ENCODE data around the gene EPHA7. TPM values are rescaled to one million over a fixed set of nuclear protein-coding genes. Genes with fewer than 3 reads are reported as not detected.

Gene EPHA7
- total RNA-seq, 2 experiments from 2014 or later: not detected

GRCh38 chr6:93392797-93393196 is 26.6 kb downstream of the EPHA7 start:
- Histone ChIP-seq H3K4me3 (ENCODE audit: low read length) (no peak overlapping the region), H3K4me1 (ENCODE audit: insufficient read depth, low read length) (no peaks in the 10 kb centered on the region), H3K9me3 (ENCODE audit: control insufficient read depth in 1 of 2, insufficient read depth in 1 of 2, low read length in 2 of 2) (no peaks in the 10 kb centered on the region), H3K27me3 (ENCODE audit: control insufficient read depth in 1 of 2, insufficient read depth in 2 of 2, low read length in 2 of 2) (no peaks in the 10 kb centered on the region), H3K27ac (ENCODE audit: low read depth in 1 of 2, low read length in 2 of 2) (no peak overlapping the region), H3K36me3 (ENCODE audit: insufficient read depth, low read length) (no peaks in the 10 kb centered on the region)
- Mint-ChIP-seq H3K27me3 (no peaks in the 10 kb centered on the region), H3K9me3 (no peaks in the 10 kb centered on the region), H3K36me3 (ENCODE audit: low read depth) (no peaks in the 10 kb centered on the region), H3K4me1 (ENCODE audit: low read depth) (no peaks in the 10 kb centered on the region), H3K27ac (no peak overlapping the region), H3K4me3 (no peak overlapping the region)
- ATAC-seq (ENCODE audit: poor library complexity): no peak
- no peak for DNase-seq
- intact Hi-C loops (cut with DNase I, micrococcal nuclease): no loop called here
- TF ChIP-seq CTCF (IDR thresholded peaks at IDR 0.05): no peak
- ChIA-PET POLR2A (no interaction called here), CTCF (no interaction called here)

- peaks cover 6% of the 10 kb centered on the region for H3K9me3 Mint-ChIP-seq
- H3K27me3 ChIP-seq (ENCODE audit: control insufficient read depth in 1 of 2, insufficient read depth in 2 of 2, low read length in 2 of 2): no peaks in the 10 kb centered on the region
- no peaks in the 10 kb centered on the region for H3K9me3 ChIP-seq (ENCODE audit: control insufficient read depth in 1 of 2, insufficient read depth in 1 of 2, low read length in 2 of 2)
- no peak overlapping the region for H3K4me3 ChIP-seq (ENCODE audit: low read length)
- H3K27me3 Mint-ChIP-seq: no peaks in the 10 kb centered on the region
- POLR2A ChIA-PET: no interaction called here
- H3K4me1 ChIP-seq (ENCODE audit: insufficient read depth, low read length): no peaks in the 10 kb centered on the region
- no peak overlapping the region for H3K27ac Mint-ChIP-seq
- DNase-seq: no peak
- CTCF ChIA-PET: no interaction called here
- no peaks in the 10 kb centered on the region for H3K4me1 Mint-ChIP-seq (ENCODE audit: low read depth)
- TF ChIP-seq CTCF (IDR thresholded peaks at IDR 0.05): no peak
- H3K36me3 Mint-ChIP-seq (ENCODE audit: low read depth): no peaks in the 10 kb centered on the region
- no peak overlapping the region for H3K27ac ChIP-seq (ENCODE audit: low read depth in 1 of 2, low read length in 2 of 2)
- H3K36me3 ChIP-seq (ENCODE audit: insufficient read depth, low read length): no peaks in the 10 kb centered on the region
- no peak overlapping the region for H3K4me3 Mint-ChIP-seq
- ATAC-seq (ENCODE audit: poor library complexity): no peak
- intact Hi-C loops (cut with DNase I, micrococcal nuclease): no loop called here
Observed at GRCh38 chr6:93391965-93392364, 27.4 kb downstream of the EPHA7 start.

- no peak for DNase-seq
- peaks cover 6% of the 10 kb centered on the region for H3K9me3 Mint-ChIP-seq
- TF ChIP-seq CTCF (IDR thresholded peaks at IDR 0.05): no peak
- no peaks in the 10 kb centered on the region for H3K27me3 ChIP-seq (ENCODE audit: control insufficient read depth in 1 of 2, insufficient read depth in 2 of 2, low read length in 2 of 2)
- ChIA-PET POLR2A (no interaction called here), CTCF (no interaction called here)
- no peaks in the 10 kb centered on the region for H3K4me1 ChIP-seq (ENCODE audit: insufficient read depth, low read length)
- H3K4me1 Mint-ChIP-seq (ENCODE audit: low read depth): no peaks in the 10 kb centered on the region
- no peak overlapping the region for H3K4me3 ChIP-seq (ENCODE audit: low read length)
- no peaks in the 10 kb centered on the region for H3K36me3 Mint-ChIP-seq (ENCODE audit: low read depth)
- no peak overlapping the region for H3K4me3 Mint-ChIP-seq
- no peaks in the 10 kb centered on the region for H3K9me3 ChIP-seq (ENCODE audit: control insufficient read depth in 1 of 2, insufficient read depth in 1 of 2, low read length in 2 of 2)
- H3K36me3 ChIP-seq (ENCODE audit: insufficient read depth, low read length): no peaks in the 10 kb centered on the region
- no peaks in the 10 kb centered on the region for H3K27me3 Mint-ChIP-seq
- ATAC-seq (ENCODE audit: poor library complexity): no peak
- H3K27ac Mint-ChIP-seq: no peak overlapping the region
- no peak overlapping the region for H3K27ac ChIP-seq (ENCODE audit: low read depth in 1 of 2, low read length in 2 of 2)
- intact Hi-C loops (cut with DNase I, micrococcal nuclease): no loop called here
Observed at GRCh38 chr6:93389192-93389591, 30.2 kb downstream of the EPHA7 start.

All from CD4-positive, alpha-beta T cell (primary cell).